GM18867 (cell line): Measurements from ENCODE around the gene MAIP1.
"Not testable (repeated sequence)": the region's sequence is repeated elsewhere in the genome, so short reads cannot be mapped to it uniquely, and the experiment has no call there.

Experiments used
- ATAC-seq: cut with Tn5 transposase; IDR thresholded peaks from one replicate; pipeline ENCODE4 v1.9.1; 2021; ENCODE audit warnings: mild to moderate bottlenecking, moderate library complexity; ENCODE audit not compliant: unreplicated experiment

The MAIP1 gene, protein sequence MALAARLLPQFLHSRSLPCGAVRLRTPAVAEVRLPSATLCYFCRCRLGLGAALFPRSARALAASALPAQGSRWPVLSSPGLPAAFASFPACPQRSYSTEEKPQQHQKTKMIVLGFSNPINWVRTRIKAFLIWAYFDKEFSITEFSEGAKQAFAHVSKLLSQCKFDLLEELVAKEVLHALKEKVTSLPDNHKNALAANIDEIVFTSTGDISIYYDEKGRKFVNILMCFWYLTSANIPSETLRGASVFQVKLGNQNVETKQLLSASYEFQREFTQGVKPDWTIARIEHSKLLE

DNA sequence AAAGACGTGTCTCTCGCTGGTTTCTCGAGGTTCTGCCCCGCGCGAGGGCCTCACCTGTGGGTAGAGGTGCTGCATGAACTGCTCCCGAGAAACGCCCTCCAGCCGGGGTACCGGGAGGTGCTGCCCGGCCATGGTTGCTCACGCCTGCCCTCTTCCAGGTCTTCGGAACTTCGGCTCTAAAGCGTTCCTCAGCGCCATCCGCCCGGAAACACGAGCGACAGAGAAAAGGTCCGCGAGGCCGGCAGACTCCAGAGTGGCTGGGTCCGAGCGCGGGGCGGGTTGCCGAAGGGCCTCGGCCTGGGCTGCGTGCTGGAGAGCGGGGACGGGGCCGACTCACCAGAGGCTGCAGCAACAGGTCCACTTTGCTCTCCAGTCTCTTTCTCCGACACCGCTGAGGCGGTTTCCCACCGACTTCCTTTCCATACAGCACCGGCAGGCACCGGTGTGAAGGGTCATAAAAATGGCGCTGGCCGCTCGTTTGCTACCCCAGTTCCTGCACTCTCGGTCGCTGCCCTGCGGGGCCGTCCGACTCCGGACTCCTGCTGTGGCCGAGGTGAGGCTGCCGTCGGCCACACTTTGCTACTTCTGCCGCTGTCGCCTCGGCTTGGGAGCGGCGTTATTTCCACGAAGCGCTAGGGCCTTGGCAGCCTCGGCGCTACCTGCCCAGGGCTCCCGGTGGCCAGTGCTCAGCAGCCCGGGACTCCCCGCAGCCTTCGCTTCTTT, at the start of gene MAIP1, which contains the start of gene TYW5:
Gene MAIP1, plus strand, starts transcription at position 244 of the 723 bp plus-strand sequence. Its CDS starts 217 bp downstream, at position 461.
Gene TYW5, minus strand, starts transcription at position 153 of the 723 bp plus-strand sequence. Its CDS starts 21 bp downstream, at position 132.
- ATAC-seq: peak; percentile 84

DNA sequence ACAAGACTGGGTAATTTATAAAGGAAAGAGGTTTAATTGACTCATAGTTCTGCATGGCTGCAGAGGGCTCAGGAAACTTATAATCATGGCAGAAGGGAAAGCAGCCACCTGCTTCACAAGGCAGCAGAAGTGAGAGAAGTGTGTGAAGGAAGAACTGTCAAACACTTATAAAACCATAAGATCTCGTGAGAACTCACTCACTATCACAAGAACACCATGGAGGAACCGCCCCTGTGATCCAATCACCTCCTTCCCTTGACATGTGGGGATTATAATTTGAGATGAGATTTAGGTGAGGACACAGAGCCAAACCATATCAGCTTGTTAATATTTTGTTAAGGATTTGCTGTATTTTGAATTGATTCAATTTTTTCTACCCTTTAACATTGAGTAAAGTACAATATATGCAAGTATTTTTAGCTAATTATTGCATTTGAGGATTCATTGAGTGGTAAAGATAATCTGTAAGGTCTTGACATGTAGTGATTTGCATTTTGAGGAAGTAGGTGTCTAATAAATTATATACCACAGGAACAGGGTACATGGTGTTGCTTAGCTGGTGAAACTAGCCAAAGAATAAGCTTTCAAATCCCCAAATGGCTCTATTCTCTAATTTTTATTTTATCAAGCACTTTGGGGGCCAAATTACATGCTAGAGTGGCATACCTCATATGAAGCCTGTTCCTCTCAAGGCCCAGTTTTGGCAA, 48.2 kb upstream of the MAIP1 start:
- no peak for ATAC-seq

DNA sequence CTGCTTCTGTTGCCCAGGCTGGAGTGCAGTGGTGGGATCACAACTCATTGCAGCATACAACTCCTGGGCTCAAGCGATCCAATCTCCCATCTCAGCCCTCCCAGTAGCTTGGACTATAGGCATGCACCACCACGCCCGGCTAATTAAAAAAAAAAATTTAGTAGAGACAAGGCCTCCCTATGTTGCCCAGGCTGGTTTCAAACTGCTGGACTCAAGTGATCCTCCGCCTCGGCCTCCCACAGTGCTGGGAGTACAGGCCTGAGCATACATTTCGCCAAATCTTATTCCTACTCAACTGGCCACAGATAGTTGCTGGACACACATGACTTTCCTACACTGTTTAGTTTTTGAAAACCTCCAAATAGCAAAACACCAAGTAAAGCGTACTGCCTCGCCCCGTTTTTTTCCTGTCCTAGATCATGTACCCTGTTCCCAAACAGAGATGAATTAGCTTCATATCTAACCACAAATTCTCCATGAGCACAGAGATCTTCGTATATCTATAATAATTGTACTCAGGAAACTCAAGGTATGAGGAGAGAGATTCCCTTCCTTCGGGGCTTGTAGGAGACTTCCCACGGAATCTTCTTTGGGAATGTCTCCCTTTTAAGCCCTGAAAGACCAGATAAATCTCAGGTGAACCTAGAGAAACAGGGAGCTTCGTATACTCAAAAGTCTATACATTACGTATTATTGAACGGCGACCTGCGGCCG, 44.9 kb upstream of the MAIP1 start:
- ATAC-seq: no peak

DNA sequence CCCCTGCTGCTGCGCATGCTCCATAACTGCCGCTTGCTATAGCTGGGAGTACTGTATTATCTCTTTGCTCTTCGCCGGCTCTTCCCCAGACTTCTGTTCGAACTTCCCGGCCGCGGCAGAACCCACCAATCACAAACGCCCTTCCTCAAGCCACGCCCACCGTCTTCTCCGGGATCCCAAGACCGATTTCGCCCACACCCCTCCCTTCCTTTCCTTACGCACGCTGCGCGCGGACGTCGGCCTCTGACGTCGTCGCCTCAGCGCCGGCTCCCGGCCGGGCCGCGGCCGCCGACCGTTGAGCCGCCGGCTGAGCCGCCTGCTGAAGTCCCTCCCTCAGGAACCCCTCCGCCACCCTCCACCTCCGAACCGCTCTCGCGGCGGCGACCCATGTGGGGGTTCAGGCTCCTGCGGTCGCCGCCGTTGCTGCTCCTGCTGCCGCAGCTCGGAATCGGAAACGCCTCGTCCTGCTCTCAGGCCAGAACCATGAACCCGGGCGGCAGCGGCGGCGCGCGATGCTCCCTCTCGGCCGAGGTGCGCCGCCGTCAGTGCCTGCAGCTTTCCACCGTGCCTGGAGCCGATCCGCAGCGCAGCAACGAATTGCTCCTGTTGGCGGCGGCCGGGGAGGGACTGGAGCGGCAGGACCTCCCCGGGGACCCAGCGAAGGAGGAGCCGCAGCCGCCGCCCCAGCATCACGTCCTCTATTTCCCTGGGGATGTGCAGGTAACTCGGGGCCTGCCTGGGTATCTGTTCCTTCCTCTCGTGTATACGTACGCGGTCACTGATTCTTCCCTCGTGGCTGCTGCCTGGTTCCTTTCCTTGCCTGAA, 44.1 kb upstream of the MAIP1 start, which contains the start of gene C2orf69:
Gene C2orf69, plus strand, starts transcription at position 242 of the 825 bp plus-strand sequence. Its CDS starts 146 bp downstream, at position 388.
- ATAC-seq: peak; percentile 93

DNA sequence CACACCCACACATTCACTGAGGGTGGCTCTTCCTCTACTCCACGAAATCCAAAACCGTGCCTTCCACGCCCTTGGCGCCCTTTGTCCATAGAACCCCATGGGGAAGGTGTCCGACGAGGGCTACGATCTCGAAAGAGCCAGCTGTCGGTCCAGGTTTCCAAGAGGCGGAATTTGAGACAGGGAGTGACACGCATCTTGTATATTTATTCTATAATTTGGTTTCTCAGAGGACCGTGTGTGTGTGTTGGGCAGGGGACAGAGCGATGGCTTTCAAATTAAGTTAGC, 43.6 kb upstream of the MAIP1 start:
- ATAC-seq: no peak

DNA sequence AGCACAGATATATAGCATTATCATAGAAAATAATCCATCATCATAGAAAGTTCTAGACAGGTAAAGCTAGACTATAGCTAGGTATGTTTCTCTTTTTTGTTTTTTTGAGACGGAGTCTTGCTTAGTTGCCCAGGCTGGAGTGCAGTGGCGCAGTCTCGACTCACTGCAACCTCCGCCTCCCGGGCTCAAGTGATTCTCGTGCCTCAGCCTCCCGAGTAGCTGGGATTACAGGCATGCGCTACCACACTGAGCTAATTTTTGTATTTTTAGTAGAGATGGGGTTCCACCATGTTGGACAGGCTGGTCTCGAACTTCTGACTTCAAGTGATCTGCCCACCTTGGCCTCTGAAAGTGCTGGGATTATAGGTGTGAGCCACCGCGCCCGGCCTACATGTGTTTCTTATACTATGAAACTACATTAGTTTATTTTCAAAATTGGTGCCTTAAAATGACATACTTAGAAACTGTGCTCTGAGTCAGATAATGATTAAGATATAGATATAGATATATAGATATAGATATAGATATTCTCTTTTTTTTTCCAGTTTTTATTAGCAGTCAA, 42.7 kb upstream of the MAIP1 start:
- not testable (repeated sequence) for ATAC-seq

DNA sequence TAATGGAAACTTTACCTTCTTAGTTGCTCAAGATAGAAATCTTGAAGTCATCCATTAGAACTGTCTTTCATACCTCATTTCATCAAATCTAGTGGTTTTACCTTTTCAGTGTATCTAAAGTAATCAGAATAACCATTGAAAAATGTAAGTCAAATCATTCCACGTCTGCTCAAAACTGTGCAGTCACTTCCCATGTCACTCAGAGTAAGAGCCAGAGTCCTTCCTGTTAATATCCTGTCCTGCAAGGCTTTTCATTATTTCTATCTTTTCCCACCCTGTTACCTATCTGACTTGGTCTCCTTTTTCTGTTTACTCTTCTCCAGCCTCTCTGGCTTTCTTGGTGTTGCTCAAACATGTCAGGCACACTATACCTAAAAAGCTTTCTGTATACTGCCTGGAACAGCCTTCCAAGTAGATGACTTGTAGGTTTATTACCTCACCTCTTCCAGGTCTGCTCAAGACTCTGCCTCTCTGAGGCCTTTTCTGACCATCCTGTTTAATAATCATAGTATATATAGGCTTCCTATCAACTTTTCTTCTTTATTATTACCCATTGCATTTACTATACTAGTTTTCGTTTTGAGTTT, 40.9 kb upstream of the MAIP1 start:
- no peak for ATAC-seq

DNA sequence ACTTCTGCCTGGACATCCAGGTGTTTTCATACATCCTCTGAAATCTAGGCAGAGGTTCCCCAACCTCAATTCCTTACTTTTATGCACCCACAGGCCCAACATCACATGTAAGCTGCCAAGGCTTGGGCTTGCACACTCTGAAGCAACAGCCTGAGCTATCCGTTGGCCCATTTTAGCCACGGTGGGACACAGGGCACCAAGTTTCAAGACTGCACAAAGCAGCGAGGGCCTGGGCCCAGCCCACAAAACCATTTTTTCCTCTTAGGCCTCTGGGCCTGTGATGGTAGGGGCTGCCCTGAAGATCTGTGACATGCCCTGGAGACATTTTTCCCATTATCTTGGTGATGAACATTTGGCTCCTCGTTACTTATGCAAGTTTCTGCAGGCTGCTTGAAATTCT, 38.4 kb upstream of the MAIP1 start:
- ATAC-seq: no peak

DNA sequence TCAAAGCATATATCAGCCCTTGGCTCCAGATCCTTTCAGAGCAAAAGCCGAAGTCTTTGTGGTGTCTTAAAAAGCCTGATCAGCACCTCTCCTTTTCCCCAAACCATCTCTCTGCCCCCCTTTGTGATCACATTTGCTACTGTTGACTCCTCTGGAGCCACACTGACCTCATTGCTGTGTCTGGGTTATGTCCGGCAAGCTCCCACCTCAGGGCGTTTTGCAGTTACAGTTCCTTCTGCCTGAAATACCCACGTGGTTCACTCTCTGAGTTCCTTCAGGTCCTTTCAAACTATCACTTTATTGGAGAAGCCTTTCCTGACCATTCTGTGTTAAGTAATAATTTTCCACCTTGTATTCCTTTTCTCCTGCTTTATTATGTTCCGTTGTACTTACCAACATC, 32.5 kb upstream of the MAIP1 start:
- peak; percentile 52 for ATAC-seq

DNA sequence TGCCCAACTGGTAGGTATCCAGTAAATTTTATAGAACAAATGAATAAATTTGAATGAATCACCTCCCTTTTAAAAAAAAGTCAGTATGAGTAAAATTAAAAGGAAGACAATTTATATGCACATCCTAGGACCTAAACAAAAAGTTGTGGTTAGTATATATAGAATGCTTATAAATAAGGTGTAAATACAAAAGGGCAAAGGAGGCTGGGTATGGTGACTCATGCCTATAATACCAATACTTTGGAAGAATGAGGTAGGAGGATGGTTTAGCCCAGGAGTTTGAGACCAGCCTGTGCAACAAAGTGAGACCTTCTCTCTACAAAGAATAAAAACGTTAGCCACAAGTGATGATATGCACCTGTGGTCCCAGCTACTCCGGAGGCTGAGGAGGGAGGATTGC, 31.5 kb upstream of the MAIP1 start:
- ATAC-seq: no peak

DNA sequence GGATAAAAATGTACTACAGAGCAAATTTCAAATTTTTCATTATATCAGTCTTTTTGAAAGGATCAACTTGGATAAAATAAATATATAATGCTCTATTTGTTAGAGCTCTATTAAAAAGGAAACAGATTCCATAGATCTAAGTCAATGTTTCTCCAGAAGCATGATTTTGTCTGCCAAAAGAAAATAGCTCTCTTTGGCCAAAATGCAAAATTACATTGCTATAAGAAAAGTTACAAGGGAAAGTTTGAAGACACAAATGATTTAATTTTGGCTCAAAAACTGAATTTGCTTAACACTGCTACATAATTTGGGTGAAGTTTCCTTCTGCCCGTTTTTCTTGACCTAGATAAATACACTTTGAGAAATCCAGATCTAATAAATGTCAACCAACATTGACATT, 28.6 kb upstream of the MAIP1 start:
- ATAC-seq: no peak

DNA sequence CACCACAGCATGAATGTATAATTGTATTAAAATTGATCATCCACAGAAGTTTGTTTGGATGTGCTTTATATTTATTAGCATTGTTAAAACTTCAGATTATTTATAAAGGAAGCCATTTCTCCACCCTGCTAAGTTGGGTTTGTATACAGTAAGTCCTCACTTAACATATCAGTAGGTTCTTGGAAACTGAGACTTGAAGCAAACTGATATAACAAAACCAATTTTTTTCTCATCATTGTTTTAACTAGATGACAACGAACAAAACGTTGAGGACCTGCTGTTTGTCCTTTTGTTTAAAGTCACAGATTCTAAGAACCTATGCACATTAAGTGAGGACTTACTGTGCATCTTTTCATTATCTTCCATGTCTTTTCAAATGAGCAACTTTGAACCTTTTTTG, 27.2 kb upstream of the MAIP1 start:
- no peak for ATAC-seq

DNA sequence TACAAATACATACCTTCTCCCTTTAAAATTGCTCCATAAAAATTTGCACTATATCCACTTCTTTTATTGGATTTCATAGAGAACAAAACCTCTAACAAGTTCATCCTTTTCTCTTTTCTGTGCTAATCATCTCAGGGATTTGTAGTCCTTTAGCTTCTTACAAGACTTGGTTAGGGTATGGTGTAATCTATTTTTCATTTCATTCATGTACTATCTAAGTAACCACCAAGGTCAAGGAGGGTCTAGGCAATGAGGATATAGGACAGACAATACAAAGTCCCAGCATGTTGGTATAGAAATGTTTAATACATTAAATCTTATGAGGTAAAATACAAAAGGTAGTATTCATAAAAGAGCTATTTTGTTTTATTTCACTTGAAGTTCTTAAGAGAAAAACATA, 26.8 kb upstream of the MAIP1 start:
- ATAC-seq: no peak

DNA sequence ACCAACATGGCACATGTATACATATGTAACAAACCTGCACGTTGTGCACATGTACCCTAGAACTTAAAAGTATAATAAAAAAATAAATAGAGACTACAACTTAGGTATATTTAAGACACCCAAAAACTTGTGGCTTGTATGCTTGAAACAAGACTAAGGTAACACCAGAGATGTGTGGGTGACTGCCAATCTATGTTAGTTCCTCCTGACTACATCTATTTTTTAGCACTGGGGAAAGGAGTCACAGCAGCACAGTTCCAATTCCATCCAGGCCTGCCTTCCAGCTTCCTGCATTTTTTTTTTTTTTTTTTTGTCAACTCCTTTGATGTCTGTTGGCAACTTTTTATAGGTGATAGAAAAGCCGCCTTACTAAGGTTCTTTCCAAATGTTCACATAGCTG, 26.1 kb upstream of the MAIP1 start:
- no peak for ATAC-seq

DNA sequence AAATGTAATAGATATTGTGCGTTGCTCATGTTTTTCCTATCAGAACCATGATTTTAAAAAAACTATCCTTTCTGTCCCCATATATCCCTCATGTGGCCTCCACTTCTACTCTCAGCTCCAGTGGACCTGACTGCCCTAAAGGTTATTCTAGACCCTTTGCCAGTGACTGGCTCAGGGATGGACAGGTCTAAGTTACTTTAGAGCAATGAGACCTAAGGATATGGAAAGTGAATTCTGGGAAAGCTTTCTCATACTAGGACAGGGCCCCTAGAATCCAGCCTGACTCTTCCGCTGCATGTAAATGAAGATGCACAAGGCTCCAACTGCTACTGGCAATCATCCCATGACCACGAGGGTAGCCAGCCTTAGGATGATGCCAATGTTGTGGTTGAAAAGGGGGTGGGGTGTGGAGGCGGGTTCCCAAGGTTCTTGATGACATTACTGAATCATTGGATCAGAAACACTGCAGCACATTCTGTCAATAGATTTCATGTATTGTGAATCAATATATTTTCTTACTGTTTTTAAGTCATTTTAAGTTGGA, 23.0 kb upstream of the MAIP1 start:
- no peak for ATAC-seq

DNA sequence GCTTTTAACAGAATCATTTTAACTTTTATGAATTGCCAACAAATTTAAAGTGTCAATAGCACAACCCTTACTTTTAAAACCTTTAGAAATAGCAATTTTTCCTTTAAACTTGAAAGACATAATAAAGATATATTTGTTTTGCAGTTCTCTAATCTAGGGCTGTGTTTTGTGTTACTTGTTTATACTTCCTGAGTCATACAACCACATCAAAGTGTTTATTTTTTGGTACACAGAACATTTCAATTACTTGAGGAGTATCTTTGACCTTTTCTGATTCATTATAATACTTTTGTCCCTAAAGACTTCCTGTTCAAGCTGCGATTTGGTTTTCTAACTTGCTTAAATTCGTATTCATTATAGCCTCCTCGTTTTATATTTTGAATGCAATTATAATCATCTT, 21.9 kb upstream of the MAIP1 start:
- ATAC-seq: no peak

DNA sequence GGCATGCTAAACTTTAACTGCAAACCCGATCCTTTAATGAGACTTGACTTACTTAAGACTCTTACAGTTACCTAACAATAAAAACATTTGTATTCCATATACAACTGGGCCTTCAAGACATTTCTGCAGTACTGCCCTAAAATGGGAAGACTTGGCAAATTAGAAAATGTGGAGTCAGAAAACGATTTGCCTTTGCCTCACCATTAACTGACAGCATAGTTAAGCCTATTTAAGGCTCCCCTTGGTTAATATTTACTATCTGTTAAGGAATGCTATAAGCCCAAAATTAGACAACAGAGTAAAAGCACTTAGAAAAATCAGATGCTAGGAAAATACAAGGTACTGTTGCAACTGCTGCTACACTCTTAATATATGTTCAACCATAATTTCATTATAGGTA, 18.8 kb upstream of the MAIP1 start:
- no peak for ATAC-seq

DNA sequence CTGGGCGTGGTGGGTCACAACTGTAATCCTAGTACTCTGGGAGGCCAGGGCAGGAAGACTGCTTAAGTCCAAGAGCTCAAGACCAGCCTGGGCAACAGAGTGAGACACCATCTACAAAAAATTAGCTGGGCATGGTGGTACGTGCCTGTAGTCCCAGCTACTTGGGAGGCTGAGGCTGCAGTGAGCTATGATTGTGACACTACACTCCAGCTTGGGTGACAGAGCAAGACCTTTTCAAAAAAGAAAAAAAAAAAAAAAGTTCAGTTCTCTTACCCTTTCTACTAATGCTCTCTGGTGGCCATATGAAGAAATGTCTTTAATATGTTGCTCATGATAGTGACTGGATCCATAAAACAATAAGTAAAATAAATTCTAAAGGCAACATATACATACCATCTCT, 15.0 kb upstream of the MAIP1 start:
- peak; percentile 76 for ATAC-seq

DNA sequence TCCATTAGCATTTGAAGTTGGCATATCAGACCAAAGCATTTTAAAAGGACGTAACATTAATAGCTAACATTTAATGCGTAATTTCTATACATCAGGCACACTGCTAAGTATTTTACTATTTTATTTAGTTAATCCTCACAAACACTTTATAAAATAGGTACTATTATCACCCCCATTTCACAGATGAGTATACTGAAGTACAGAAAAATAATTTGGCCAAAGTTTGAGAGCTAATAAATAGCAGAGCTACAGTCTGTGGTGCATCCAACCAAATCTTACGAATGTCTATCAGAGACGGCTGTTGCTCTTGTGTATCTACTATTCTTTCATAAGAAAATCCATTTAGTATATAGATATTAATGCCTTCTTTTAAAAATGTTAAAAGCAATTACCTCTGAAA, 12.0 kb upstream of the MAIP1 start:
- no peak for ATAC-seq
